NCI-H146 treated with DMSO at 0.1 percent for 48 hours (cell line): Measurements from ENCODE around the gene ARHGAP4.

Experiments used
- DNase-seq: peaks from one replicate; lab custom pipeline; 2025; ENCODE audit not compliant: unreplicated experiment; lab: John Stamatoyannopoulos, UW

ARHGAP4 gene

DNA sequence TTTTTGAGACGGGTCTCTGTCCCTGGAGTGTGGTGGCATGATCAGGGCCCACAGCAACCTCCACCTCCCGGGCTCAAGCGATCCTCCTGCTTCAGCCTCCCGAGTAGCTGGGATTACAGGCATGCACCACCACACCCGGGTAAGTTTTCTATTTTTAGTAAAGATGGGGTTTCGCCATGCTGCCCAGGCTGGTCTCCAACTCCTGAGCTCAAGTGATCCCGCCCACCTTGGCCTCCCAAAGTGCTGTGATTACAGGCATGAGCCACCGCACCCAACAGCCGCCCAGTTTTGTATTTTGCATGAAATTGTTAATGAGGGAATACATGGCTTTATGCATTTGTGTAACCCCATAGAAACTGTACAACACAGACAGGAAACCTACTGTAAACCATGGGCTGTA, 2.8 kb upstream of the ARHGAP4 start:
- no peak for DNase-seq

DNA sequence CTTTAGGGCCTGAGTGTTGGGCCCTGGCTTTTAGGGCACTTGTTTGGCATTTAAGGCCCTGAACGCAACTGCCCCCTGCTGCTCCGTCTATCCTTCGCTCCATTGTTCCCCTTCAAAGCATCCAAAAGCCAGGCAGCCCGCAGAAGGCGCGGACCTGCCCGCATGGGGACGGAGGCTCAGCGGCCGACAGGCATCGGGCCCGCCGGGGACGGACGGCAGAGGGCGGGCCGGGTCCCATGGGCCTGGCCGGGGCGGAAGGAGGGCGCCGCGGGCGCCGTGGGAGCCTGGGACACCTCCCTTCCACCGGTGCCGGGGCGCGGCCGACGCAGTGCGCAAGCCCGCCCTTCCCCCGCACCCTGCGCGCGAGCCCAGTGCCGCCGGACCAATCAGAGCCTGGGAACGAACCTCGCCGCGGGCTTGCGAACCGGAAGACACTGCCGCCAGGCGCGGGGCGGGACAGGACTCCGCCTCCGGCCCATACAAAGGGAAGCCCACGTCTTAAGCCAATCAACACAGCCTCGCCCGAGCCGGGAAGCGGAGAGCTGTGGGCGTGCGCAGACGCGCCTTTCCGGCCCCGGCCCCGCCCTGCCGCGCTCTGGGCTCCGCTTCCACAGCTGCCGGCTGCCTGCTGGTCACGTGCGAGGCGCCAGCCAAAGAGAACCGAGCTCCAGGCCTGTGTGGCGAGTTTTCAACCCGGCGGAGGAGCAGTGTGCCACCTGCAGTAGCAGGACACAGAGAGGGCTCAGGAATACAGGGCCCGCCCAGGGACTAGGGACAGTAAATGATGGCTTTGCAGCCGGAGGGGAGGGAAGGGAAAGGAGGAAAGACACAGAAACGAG, 2.1 kb upstream of the ARHGAP4 start:
- DNase-seq: peak; percentile 93

DNA sequence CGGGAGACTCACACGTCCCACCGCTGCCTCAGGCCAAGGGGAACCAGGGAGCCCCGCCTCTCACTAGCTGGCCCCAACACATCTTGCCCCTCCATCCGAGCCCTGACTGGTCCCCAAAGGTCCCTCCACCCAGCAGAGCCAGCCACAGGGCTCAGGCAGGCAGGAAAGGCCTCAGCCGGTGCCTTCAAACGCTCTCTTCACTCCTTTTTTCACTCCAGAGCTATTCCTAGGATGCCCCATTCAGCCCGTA, 1.5 kb upstream of the ARHGAP4 start:
- DNase-seq: no peak

DNA sequence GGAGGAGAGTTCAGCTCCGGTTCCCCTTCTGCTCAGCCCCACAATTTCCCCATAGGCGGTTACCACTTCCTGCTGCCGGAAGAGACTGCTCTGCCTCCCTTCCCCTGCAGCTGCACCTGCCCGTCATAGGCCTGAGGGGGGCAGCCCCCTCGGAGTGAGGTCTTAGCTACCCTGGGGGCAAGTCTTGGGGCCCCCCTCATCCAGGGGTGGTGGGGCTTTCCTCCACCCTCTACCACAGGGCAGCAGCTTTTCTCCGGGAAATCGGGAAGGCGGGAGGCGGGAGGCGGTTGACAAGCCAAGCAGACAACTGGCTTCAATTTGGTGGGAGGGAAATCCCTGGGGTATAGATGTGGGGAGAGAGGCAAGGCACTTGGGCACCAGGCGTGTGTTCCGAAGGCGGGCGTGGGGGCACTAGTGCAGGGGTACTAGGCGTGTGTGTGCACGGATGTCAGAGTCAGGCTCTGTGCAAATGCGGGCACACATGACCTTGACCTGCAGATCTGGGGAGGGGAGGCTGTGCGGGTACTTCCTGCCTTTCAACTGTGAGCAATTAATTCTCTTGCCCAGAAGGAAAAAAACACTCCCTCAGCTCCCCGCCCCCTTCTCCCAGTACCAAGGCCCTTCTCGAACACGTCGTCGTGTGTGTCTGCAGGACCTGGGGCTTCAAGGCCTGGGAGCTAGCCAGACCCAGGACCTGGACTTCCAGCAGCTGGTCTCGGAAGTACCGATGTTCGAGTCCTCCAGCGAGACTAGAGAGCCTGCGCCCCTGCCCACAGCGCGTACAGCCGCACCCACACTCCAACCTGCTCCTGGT, 1.0 kb upstream of the ARHGAP4 start:
- DNase-seq: peak; percentile 44

DNA sequence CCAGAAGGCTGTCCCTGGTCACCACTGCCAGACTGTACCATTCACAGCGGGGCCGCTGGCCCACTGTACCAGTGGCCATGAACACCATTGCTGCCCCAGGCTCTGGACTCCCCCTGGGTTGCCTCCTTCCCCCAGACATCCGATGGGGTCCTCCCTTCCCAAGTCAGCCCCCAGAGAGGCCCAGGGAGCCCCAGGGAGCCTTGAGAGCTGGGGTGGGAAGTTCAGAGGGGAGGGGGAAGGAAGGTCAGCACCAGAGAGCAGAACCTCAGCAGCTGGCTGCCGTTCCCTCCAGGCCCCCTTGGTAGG, 441 bp upstream of the ARHGAP4 start:
- DNase-seq: no peak

DNA sequence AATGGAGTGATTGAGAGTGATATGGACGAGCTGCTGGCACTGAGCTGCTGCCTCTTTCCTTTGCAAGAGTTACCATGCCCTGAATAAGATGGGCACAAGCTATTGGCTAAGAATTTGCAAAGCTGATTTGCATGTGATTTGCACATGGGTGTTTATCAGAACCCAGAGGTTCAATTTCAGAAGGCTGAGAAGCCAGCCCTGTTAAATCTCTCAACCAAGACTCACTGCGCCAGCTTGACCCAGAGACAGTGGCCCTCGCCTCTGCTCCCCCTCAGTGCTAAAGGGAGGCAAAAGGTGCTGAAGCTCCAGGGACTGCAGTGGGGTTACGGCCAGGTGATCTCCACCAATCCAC, 701 bp downstream of the ARHGAP4 start:
- no peak for DNase-seq

DNA sequence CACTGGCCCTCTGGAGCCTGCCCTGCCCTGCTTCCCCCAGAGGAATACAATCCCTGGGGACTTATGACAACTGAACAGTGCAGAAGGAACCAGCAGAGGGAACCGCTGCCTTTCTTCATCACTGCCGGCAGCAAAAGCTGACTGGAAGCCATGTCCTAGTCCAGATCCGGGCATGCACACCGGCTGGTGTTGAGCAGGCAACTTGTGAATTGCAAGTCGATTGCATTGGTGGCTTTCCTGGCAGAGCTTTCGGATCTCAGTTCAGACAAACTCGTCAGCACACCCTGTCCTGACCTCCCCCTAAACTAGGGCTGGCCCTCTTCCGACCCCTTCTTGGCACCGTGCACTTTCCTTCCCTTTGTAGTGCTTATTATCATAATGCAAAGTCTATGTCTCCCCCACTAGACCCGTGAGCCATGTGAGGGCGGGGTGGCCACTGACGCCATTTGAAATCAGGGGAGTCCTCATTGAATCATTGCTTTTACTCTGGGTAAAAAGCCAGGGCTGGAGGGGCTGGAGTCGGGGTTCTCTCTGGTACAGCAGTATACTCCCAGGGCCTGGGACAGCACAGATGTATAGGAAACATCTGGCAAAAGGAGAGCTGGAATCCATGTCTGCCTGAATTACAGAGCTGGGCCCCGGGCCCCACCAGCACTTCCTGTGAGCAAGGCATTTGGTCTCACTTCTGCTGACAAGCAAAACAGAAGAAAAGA, 1.8 kb downstream of the ARHGAP4 start:
- no peak for DNase-seq

DNA sequence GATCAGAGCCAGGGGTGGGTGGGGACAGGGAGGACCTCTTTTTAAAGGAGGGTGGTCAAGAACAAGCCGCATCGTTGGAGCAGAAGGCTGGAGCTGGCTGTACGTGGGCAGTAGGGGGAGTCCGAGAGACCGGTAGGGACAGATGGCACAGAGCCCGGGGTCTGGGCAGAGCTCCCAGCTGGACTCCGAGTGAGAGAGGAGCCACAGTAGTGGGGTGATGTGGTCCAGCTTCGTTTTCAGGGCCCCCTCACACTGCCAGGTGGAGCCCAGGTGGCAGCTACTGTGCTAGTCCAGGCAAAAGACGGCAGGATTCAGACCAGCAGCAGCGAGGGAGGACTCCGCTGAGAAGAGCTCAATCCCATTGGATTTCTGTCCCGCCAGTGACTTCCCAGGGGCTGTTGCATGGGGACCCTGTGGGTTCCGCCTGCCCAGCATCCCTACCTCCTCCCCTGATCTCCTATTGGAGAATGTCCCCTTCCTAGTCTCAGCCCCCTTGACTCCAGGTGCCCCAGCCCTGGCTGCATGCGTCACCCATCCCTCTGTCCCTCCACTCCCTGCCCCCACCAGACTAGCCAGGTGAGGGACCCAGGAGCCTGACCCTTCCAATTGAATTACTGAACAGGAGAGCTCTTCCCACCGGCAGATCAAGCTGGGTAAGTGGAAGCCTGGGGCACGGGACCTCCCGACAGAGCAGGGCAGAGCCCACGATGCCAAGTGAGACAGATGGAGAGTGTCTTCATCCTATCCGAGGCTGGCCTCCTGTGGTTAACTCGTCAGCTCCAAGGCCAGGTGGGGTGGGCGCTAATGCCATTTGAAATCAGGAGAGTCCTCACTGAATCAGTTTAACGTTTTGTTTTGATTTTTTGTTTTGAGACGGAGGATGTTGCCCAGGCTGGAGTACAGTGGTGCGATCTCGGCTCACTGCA, 2.9 kb downstream of the ARHGAP4 start:
- DNase-seq: no peak

DNA sequence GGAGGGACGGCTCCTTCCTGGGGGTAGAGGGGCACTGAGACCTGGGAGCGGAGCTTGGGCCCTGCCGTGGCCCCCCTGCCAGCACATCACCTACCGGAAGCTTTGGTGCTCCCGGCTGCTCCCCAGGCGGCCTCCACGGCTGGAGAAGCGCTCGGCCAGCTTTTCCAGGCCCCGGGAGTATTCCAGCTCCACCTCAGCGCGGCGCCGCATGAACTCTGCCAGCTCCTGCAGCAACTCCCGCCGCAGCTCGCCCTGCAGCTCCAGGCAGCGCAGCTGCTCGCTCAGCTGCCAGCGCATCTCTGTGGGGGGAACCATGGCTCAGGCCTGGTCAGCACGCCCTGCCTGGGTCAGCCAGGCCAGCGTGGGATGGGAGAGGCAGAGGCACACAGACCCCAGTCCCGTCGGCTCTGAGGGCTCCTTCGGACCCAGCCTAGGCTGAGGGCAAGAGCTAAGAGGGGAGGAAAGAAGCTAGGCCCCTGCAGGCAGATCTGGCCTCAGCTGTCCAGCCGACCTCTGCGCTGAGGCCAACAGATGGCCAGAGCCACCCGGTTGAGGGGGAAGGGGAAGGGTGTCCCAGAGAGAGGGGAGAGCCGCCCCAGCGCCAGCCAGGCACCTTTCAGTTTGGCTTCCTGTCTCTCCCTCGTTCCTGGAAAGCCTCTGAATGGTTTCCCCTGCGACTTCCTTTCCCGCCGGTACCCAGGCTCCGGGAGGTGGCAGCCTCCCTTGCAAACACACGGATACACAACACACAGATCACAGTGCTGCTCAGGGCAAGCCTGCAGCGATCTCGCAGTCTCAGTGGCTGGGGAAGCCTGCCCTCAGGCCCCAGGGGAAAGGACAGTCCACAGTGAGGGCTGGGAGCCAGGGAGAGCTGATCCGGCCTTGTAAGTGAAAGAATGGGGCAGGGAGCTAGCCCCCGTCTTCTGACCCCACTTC, 4.3 kb downstream of the ARHGAP4 start:
- no peak for DNase-seq

DNA sequence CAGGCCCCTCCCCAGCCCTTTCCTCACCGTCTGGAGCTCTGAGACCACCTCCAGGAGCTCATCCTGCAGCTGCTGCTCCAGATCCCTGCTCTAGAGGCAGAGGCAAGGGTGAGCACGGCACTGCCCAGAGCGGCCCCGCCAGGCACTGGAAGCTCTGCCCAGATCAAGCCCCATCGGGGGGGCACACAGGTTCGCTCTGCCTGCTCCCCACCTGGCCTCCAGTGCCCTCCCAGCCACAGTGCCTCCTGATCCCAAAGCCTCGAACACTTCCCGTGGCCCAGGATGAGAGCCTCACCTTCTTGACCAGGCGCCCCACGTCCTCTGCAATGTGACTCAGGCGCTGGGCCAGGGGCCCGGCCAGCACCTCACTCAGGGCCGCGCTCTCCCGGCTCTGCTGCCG, 5.0 kb downstream of the ARHGAP4 start:
- DNase-seq: no peak

DNA sequence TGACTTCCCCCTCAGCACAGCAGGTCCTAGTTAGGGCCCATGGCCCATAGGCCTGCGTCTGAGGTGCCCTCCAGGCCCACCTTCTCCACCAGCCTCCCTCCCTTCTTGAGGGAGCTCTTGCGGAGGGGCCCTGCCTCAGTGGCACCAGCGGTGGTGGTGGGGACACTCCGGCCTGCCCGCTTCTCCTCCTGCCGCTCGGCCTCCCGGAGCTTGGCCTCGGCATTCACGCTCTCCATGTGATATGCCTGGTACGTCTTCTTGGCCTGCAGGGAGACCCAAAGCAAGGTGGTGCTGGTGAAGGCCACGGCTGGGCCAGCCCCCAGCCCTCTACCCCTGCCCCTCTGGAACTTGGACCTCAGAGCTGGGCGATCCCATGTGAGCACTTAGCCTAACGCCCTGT, 5.5 kb downstream of the ARHGAP4 start:
- DNase-seq: no peak

DNA sequence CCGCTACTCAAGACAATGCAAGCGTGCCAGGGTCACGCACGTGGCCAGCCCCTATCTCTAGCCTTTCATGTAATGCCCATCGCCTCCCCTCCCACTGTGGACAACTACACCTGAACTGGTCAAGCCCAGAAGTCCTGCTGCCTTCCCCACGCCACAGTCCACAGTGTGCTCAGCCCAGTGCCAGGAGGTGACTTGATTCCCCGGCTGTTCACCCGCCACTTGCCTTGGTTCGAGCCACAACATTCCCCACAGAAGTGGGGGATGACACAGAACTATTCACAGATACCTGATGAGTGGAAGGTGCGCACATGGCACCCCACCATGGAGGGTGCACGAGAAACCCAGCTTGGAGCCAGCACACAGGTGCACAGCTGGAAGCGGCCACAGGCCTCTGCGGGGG, 6.8 kb downstream of the ARHGAP4 start:
- DNase-seq: no peak

DNA sequence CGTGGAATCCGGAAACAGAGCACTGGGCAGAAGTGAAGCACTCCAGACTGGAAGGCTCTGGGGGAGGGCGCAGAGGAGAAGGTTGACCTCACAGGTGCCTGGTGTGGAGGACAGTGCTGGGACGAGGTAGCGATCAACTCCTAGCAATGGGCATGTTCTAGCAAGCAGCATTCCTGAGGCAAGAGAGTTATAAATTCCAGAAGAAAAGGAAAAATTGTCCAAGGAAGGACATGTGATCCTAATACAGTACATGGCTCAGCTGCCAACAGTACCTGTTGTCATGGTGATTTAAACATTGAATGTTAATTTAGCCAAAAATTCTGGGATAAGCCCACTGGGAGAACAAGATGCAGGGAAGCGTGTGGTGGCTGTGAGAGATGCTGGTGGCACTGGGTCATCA, 8.2 kb downstream of the ARHGAP4 start:
- DNase-seq: no peak

DNA sequence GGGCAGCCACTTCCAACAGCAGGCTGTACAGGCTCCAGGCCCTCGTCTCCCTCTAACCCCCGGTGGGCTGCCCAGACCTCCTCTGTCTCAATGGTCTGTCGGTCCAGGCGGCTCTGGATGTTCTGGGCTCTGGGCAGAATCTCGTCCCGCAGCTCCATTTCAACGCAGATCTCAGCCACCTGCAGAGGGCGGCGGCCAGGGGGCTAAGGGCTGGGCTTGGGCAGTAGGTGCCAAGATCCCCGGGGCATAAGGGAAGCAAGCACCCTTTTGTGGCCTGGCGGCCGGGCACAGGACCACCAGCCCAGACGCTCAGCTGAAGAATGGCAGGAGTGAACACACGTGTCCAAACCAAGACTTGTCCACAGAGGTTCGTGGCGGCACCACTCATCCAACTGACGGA, 12.4 kb downstream of the ARHGAP4 start:
- DNase-seq: no peak

DNA sequence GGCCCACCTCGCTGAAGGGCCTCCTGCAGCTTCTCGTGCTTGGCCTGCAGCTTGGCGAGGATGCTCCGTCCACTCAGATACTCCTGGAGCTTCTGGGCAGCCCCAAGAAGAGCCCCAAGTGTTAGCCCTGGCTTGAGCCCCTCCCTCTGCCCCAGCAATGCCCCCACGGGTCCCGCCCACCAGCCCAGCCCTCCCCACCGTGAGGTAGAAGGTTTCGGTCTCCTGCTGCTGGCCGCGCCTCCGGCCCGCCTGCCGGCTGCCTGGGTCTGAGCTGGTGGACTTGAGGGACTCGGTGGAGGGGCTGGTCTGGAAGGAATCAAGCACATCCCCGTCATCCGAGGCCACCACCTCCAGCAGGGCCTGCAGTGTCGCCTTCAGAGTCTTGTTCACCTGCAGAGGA, 12.9 kb downstream of the ARHGAP4 start:
- DNase-seq: no peak

DNA sequence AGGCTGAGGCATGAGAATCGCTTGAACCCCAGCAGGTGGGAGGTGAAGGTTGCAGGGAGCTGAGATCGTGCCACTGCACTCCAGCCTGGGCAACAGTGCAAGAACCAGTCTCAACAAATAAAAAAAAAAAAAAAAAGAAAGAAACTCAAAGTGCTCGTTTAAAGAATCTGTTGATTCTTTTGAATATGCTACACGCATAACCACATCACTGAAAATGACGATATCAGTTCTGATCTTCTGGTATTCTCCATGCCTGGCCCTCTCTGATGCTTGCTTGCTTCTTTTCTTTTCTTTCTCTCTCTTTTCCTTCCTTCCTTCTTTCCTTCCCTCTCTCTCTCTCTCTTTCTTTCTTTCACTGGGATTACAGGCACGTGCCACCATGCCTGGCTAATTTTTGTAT, 14.3 kb downstream of the ARHGAP4 start:
- no peak for DNase-seq

DNA sequence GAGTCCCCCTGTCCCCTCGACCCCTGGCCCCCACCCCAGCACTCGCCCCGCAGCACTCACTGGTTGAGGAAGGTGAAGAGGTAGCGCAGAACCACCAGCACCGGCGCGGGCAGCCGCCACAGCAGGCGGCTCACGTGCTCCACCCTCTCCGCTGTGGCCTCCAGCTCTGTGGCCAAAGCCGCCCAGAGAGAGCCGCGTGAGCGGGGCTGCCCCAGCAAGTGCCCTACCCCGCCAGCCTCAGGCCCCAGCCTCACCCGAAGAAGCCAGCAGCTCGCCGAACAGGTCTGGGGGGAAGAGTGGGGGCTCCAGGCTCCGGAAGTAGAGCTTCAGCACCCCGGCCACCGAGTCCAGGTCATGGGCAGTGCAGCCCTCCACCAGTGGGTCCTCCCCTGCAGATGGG, 15.6 kb downstream of the ARHGAP4 start:
- no peak for DNase-seq

DNA sequence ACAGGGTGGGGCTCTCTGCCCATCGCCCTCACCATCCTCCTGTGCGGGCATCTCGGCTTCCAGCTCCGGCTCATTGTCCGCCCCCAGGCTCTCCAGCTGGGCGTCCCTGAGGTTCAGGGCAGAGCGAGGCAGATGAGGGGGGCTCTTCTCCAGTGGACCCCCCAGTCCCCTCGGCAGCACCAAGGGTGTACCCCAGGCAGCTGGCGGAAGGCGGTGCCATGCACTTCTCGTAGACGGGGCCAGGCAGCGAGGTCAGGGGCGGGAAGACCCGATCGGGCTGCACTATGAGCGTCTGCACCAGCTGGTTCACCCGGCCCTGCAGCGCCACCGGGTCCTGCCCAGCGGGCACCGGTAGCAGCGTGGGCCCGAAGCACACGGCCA, 16.1 kb downstream of the ARHGAP4 start:
- no peak for DNase-seq

DNA sequence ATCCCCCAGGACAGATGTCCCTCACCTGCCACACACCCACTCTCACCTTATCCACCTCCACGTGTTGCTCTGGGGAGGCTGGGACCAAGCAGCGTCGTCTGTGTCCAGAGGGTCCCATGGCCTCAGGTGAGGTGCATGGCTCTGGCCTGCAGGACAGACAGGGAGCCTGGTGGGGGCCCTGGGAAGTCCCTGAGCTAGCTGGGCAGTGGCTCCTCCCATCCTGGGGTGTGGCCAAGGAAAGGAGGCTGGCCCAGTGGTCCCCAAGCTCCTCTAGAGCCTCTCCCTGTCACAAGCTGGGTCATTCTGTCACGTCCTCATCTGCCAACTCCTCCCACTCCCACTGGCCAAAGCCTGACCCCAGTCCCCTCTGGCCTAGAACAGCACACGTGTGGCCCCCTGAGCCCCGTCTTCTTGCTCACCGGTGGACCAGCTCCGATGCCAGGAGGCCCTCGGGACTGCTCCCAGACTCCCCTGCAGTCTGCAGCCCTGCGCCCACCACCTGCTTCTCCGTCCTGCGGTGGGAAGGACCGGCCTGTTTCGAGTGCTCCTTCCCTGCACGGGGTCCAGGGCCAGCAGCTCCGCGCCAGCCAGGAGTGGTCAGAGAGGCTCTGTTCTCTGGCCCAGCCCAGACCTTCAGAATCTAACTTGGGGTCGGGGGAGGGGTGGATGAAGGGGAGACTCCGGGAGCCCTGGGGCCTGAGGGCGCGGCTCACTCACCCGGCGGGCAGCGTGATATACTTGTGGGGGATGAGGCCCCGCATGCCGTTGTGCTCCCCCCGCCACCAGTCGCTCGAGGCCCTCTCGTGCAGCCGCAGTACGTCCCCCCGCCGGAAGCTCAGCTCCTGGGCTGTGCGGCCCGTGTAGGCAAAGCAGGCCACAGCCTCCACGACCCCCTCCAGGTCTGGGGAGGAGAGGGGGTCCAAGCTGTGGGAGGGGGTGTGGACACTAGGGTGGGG, 16.8 kb downstream of the ARHGAP4 start:
- DNase-seq: no peak
